GM10248 (cell line): Measurements from ENCODE around the gene SNX25.

ENCODE experiments used
- CTCF ChIA-PET: fragments of 300-600 bp; sonication (Branson Sonifier 250); formaldehyde crosslinking; extraction: SDS; loops from one replicate; lab custom pipeline; 2021; ENCODE audit warnings: antibody characterized with exemption; lab: Yijun Ruan, JAX
- POLR2A ChIA-PET: fragments of 350-650 bp; sonication (Branson Sonifier 250); formaldehyde crosslinking; extraction: SDS; loops from one replicate; lab custom pipeline; 2020; ENCODE audit warnings: antibody characterized with exemption; lab: Yijun Ruan, JAX
- DNase-seq: peaks from one replicate; pipeline ENCODE4 v3.0.0; 2012; ENCODE audit errors: extremely low spot score
- CTCF ChIP-seq: IDR thresholded peaks from 2 replicates; pipeline ENCODE4 v1.5.1; 2012; ENCODE audit warnings: mild to moderate bottlenecking, low read depth; ENCODE audit errors: extremely low read depth, missing control alignments, control extremely low read depth

The SNX25 gene

GRCh38 chr4:185352202-185352601 is 142.8 kb downstream of the SNX25 start:
- no peak for TF ChIP-seq CTCF
- ChIA-PET POLR2A (no interaction called here), CTCF (interaction anchor here (1.0 to 1.3 kb wide), 4 partner anchors 10 to 27 kb away, joined by 3 to 5 read pairs (median 3); no protein-coding TSS in a partner anchor)
- no peak for DNase-seq

DNA sequence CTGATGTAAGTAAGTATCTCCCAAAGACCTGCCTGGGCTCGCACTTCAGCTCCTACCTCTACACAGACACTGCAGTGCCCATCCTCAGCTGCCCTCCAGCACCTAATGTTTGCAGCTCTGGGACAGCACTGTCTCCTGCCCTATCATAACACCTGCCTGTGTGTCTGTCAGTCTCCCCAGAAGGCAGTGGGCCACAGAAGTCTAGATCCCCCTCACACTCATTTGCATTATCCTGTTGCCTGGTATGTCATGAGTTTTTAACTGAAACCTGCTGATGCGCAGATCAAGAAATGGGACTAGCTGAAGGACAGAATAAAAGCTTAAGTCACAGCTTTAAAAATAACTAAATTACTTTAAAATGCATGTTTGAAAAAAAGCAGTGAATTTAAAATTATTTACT is 143.3 kb downstream of the SNX25 start:
- POLR2A ChIA-PET = interaction anchor here (0.6 kb wide), 1 partner anchor 23 kb away, joined by 7 read pairs; no protein-coding TSS in a partner anchor
- no peak for DNase-seq
- TF ChIP-seq CTCF = no peak
- CTCF ChIA-PET = interaction anchor here (1.0 to 1.3 kb wide), 4 partner anchors 11 to 28 kb away, joined by 3 to 5 read pairs (median 3); no protein-coding TSS in a partner anchor

DNA sequence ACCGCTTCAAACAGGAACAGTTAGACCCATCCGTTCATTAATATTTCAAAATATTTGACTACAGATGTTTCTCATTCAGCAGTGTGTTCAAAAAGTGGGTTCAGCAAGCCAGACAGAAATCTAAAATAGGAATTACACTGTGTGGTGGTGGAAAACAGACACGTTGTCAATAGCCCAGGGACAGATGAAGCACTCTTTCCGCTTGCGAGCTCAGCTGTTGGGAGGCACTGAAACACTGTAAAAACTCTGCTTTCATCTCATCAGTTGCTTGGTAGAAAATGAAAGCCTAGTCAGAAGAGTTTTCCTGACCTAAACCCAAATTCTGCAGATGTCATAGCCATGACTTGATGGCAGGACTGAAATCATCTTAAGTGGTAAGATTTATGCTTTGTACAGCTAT is 147.8 kb downstream of the SNX25 start:
- no peak for DNase-seq
- TF ChIP-seq CTCF = no peak
- ChIA-PET POLR2A (no interaction called here), CTCF (no interaction called here)

DNA sequence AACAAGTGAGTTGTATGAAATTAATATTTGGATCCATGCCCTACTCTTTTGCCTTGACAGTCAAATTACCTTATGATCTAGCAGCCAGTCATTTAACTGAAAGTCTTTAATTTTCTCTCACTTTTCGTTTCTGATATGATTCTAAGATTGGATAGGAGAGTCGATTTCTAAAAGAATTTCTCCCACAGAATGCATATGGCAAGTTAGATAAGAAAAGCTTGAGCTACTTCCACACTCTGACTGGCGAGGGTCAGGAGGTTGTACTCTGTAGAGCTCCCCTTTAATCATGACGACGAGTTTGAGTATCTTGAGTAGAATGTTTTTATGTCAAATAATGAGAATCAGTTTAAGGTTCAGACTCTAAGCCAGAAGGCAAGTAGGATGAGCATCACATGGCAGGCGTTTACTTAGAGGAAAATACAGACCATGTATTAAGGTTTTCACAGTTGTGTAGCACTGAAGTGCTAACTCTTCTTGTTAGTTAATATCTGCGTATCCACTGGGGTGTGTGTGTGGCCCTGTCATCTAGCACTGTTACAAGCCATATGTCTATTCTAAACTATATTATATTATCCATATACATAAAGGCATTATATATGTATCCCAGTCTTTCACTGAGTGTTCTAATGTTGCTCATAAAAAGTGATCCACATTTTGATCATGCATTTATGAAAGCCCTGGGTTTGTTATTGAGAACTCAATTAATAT is 148.5 kb downstream of the SNX25 start:
- no peak for DNase-seq
- CTCF ChIA-PET = no interaction called here

GRCh38 chr4:185358514-185358913 is 149.1 kb downstream of the SNX25 start:
- ChIA-PET CTCF (no interaction called here), POLR2A (no interaction called here)
- no peak for DNase-seq
- no peak for TF ChIP-seq CTCF

More for the DNA sequence above, 148.5 kb downstream of the SNX25 start:
- POLR2A ChIA-PET = no interaction called here
- TF ChIP-seq CTCF = no peak

- CTCF ChIA-PET = no interaction called here
Observed at GRCh38 chr4:185358959-185359358, 149.6 kb downstream of the SNX25 start.

More at GRCh38 chr4:185358959-185359358, 149.6 kb downstream of the SNX25 start:
- DNase-seq = no peak
- POLR2A ChIA-PET = no interaction called here
- no peak for TF ChIP-seq CTCF
